ENCODE data around the gene AKR7A3. TPM values are rescaled to one million over a fixed set of nuclear protein-coding genes. Genes with fewer than 3 reads are reported as not detected.

Gene AKR7A3
- total and polyA plus RNA-seq, 2 of the 4 experiments (the other 2 are of a cell fraction) = 0.18 to 0.62 TPM

DNA sequence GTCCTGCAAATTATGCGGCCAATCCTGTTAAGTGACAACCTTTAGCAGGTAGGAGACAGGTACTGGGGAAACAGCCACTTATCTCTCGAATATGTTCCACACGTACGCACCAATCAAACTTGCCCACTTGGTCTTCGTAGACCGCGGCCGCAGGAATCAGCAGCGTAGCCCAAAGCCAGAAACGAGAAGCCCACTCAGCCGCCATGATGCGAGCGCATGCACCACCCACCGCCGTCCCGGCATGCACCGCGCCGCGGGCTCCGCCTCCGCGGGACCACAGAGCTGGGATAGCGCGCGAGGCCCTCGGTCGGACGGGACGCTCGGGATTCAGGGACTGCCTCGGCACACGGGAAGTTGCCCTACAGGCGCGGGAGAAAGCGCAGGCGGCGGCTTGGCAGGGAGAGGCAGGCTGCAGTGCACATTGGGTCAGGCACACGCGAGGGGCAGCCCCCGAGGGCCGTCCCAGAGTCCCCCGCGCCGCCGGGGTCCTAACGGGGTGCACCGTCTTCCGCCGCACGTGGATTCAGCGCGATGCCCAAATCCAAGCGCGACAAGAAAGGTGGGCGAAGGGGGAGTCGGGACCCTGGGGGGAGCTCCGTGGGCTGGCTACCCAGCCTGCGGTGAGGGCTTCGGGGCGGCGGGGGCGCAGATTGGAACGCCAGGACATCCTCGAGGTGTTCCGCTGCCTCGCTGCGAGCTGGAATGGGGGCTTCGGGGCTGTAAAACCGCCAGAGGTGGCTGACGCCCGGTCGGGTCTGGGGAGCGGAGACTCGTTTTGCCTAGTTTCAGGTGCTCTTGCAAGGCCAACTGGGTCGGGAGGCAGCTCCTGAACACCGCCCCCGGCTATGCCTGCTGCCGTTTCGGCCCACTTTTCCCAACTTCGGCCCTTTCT lies 37.0 kb downstream of the AKR7A3 start, which contains the start of the genes EMC1 and MRTO4:
Gene EMC1, minus strand, starts transcription at position 220 of the 892 bp plus-strand sequence. Its CDS starts 15 bp downstream, at position 205.
Gene MRTO4, plus strand, starts transcription at position 501 of the 892 bp plus-strand sequence. Its CDS starts 31 bp downstream, at position 532.
- no peaks in the 10 kb centered on the region for H3K27me3 ChIP-seq (ENCODE audit: control insufficient read depth, insufficient read depth, low read length)
- H3K9ac ChIP-seq (ENCODE audit: low read depth, low read length) = peak within 1 kb of the TSS; percentile 99
- peak within 1 kb of the TSS; percentile 100 for H2BK5ac ChIP-seq (ENCODE audit: low read depth, low read length, poor library complexity, severe bottlenecking)
- intact Hi-C loops (cut with micrococcal nuclease) (loop anchor here (5.0 kb wide), 2 partner anchors 61 to 401 kb away; partner anchors contain the start of genes AKR7A2 and SLC66A1), dilution Hi-C loops (cut with HindIII; ENCODE audit: low sequenced_read_pairs, unreplicated experiment) (no loop called here), in situ Hi-C loops (cut with MboI; ENCODE audit: low sequenced_read_pairs) (loop anchor here (5.0 kb wide), 1 partner anchor 401 kb away; no protein-coding TSS in a partner anchor)
- H3K36me3 ChIP-seq (ENCODE audit: control insufficient read depth, insufficient read depth, low read length) = peaks cover 10% of the 10 kb centered on the region
- ChIA-PET POLR2A (ENCODE audit: unreplicated experiment) (no interaction called here), CTCF (interaction anchor here (0.5 to 1.1 kb wide), 2 partner anchors 11 to 53 kb away, joined by 4 to 5 read pairs; no protein-coding TSS in a partner anchor)
- WGBS, 2 experiments (ENCODE audit: extremely low coverage in 2 of 2, insufficient read length in 1 of 2) = 1% methylated on average over 42 of the region's 81 CpGs; no CpG with 5 or more reads in 1 of the 2 experiments
- H3K79me1 ChIP-seq (ENCODE audit: low read depth in 1 of 2, low read length in 2 of 2) = peaks cover 34 to 64% of the 10 kb centered on the region in 2 experiments
- peak within 1 kb of the TSS; percentile 96 for H3K27ac ChIP-seq (ENCODE audit: insufficient read depth, low read length)
- peak within 1 kb of the TSS; percentile 98 for H3K4me2 ChIP-seq (ENCODE audit: low read depth, low read length)
- peak within 1 kb of the TSS; percentile 94 for H3K23ac ChIP-seq (ENCODE audit: low read depth, low read length)
- H2AK9ac ChIP-seq (replicated peaks; ENCODE audit: low read depth, low read length, poor library complexity) = peak within 1 kb of the TSS; percentile 94
- H3K18ac ChIP-seq (ENCODE audit: low read depth, low read length) = peak within 1 kb of the TSS; percentile 88
- H3K4me3 ChIP-seq (ENCODE audit: insufficient read depth, low read depth, low read length) = peak within 1 kb of the TSS; percentile 87
- no TSS peak for BruUV-seq (replicated peaks)
- H3K4ac ChIP-seq (ENCODE audit: low read depth, low read length) = peak within 1 kb of the TSS; percentile 98
- H3K9me3 ChIP-seq (ENCODE audit: control insufficient read depth, insufficient read depth, low read length) = no peaks in the 10 kb centered on the region
- H4K5ac ChIP-seq (ENCODE audit: low read depth, low read length) = peak within 1 kb of the TSS; percentile 99
- H2BK15ac ChIP-seq (ENCODE audit: low read depth, low read length) = peak within 1 kb of the TSS; percentile 94; the same call in 2 of the 3 replicates
- DNase-seq = peak; percentile 73
- peak within 1 kb of the TSS; percentile 100 for H2AFZ ChIP-seq (replicated peaks; ENCODE audit: low read length, poor library complexity)
- peak within 1 kb of the TSS; percentile 92 for H3K56ac ChIP-seq (ENCODE audit: extremely low read depth, insufficient read depth, low read length)
- ATAC-seq (ENCODE audit: low read depth) = peak; percentile 97
- H2AK5ac ChIP-seq (ENCODE audit: low read depth, low read length) = peak within 1 kb of the TSS; percentile 96
- H3K9me1 ChIP-seq (ENCODE audit: insufficient read depth, low read length) = peaks cover 6% of the 10 kb centered on the region
- H4K8ac ChIP-seq (ENCODE audit: low read depth in 2 of 2, low read length in 2 of 2) = peak within 1 kb of the TSS; percentile 96 to 100
- peak within 1 kb of the TSS; percentile 100 for H4K91ac ChIP-seq (ENCODE audit: insufficient read depth, low read depth, low read length)
- 0 out of 2 replicates have a peak, but pooled peaks cover 2% of the 10 kb centered on the region for H3K4me1 ChIP-seq (ENCODE audit: control insufficient read depth, insufficient read depth, low read length)
- peak within 1 kb of the TSS; percentile 83; the same call in 1 of the 2 replicates for H2BK20ac ChIP-seq (ENCODE audit: low read depth, low read length)
- H2BK120ac ChIP-seq (ENCODE audit: low read depth, low read length) = peak within 1 kb of the TSS; percentile 98
- H3K14ac ChIP-seq (replicated peaks; ENCODE audit: low read depth, low read length) = peak within 1 kb of the TSS; percentile 99
- peaks cover 19% of the 10 kb centered on the region for H4K20me1 ChIP-seq (ENCODE audit: insufficient read depth, low read length)
- no peak for TF ChIP-seq RFX5 (IDR thresholded peaks at IDR 0.05; ENCODE audit: low read depth, low read length)
- no peak for TF ChIP-seq SMC3 (IDR thresholded peaks at IDR 0.05; ENCODE audit: low read depth, low read length)
- TF ChIP-seq CEBPB (IDR thresholded peaks at IDR 0.05; ENCODE audit: low read depth, low read length) = no peak
- TF ChIP-seq, protein P1, sequence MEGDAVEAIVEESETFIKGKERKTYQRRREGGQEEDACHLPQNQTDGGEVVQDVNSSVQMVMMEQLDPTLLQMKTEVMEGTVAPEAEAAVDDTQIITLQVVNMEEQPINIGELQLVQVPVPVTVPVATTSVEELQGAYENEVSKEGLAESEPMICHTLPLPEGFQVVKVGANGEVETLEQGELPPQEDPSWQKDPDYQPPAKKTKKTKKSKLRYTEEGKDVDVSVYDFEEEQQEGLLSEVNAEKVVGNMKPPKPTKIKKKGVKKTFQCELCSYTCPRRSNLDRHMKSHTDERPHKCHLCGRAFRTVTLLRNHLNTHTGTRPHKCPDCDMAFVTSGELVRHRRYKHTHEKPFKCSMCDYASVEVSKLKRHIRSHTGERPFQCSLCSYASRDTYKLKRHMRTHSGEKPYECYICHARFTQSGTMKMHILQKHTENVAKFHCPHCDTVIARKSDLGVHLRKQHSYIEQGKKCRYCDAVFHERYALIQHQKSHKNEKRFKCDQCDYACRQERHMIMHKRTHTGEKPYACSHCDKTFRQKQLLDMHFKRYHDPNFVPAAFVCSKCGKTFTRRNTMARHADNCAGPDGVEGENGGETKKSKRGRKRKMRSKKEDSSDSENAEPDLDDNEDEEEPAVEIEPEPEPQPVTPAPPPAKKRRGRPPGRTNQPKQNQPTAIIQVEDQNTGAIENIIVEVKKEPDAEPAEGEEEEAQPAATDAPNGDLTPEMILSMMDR (conservative IDR thresholded peaks at IDR 0.05; ENCODE audit: low read depth, low read length) = no peak
- TF ChIP-seq MAZ (IDR thresholded peaks at IDR 0.05; ENCODE audit: borderline replicate concordance, low read depth, low read length) = peak; percentile 68; the same call in 1 of the 2 replicates
- no peak; the same call in 1 of the 2 replicates for TF ChIP-seq NFE2L2 (IDR thresholded peaks at IDR 0.05; ENCODE audit: low read depth, low read length)
- TF ChIP-seq POLR2A (IDR thresholded peaks at IDR 0.05; ENCODE audit: low read depth, low read length) = peak; percentile 92
- TF ChIP-seq RAD21 (IDR thresholded peaks at IDR 0.05; ENCODE audit: low read length) = no peak
- no peak for TF ChIP-seq MAFK (IDR thresholded peaks at IDR 0.05; ENCODE audit: low read depth, low read length)
- no peak for TF ChIP-seq ELK1 (IDR thresholded peaks at IDR 0.05; ENCODE audit: borderline replicate concordance, low read depth, low read length)
- no peak for TF ChIP-seq RCOR1 (IDR thresholded peaks at IDR 0.05; ENCODE audit: insufficient replicate concordance, low read length)
- no peak for TF ChIP-seq CHD1 (IDR thresholded peaks at IDR 0.05; ENCODE audit: low read depth, low read length)
- TF ChIP-seq MXI1 (IDR thresholded peaks at IDR 0.05; ENCODE audit: borderline replicate concordance, low read depth, low read length) = peak; percentile 85
- no peak for TF ChIP-seq FOS (IDR thresholded peaks at IDR 0.05; ENCODE audit: low read depth, low read length)
- TF ChIP-seq BHLHE40 (IDR thresholded peaks at IDR 0.05; ENCODE audit: low read depth, low read length) = peak; percentile 15; the same call in 1 of the 2 replicates

Data from IMR-90 (cell line).